MM.1S (cell line): ENCODE results near the gene FCER1G.

Experiments used
- DNase-seq: peaks from one replicate; pipeline ENCODE4 v3.0.0-alpha.2; 2015
- H2AFZ ChIP-seq: fragments of 300-600 bp; sonication (generic); 2 replicates; pipeline ENCODE4 v1.6.0; 2016; ENCODE audit warnings: antibody characterized with exemption, low read length
- H3F3A ChIP-seq: fragments of 300-600 bp; sonication (generic); 2 replicates; pipeline ENCODE4 v1.6.1; 2016; ENCODE audit warnings: mild to moderate bottlenecking, antibody characterized with exemption, low read length, moderate library complexity, mixed read lengths; ENCODE audit not compliant: insufficient read depth
- H3K27ac ChIP-seq: fragments of 300-600 bp; sonication (generic); 2 replicates; pipeline ENCODE4 v1.5.1; 2016; ENCODE audit warnings: mild to moderate bottlenecking, low read length
- H3K27me3 ChIP-seq: fragments of 300-600 bp; sonication (generic); replicated peaks from 2 replicates; pipeline ENCODE4 v1.6.0; 2016; ENCODE audit warnings: low read length; ENCODE audit not compliant: insufficient read depth
- H3K36me3 ChIP-seq: fragments of 300-600 bp; sonication (generic); replicated peaks from 2 replicates; pipeline ENCODE4 v1.6.1; 2016; ENCODE audit warnings: mild to moderate bottlenecking, low read length, mixed read lengths; ENCODE audit not compliant: insufficient read depth
- H3K4me1 ChIP-seq: fragments of 300-600 bp; sonication (generic); 2 replicates; pipeline ENCODE4 v1.6.1; 2016; ENCODE audit warnings: low read length, mixed read lengths
- H3K4me2 ChIP-seq: fragments of 300-600 bp; sonication (generic); 2 replicates; pipeline ENCODE4 v1.6.0; 2016; ENCODE audit warnings: low read depth, low read length
- H3K4me3 ChIP-seq: fragments of 300-600 bp; sonication (generic); 2 replicates; pipeline ENCODE4 v1.5.1; 2016; ENCODE audit warnings: low read length, mixed read lengths
- H3K79me2 ChIP-seq: fragments of 300-600 bp; sonication (generic); 2 replicates; pipeline ENCODE4 v1.6.1; 2016; ENCODE audit warnings: mixed run types, low read length, mixed read lengths
- H3K9ac ChIP-seq: fragments of 300-600 bp; sonication (generic); 2 replicates; pipeline ENCODE4 v1.6.1; 2016; ENCODE audit warnings: low read length, mixed read lengths
- H3K9me2 ChIP-seq: fragments of 300-600 bp; sonication (generic); replicated peaks from 2 replicates; pipeline ENCODE4 v1.6.1; 2016; ENCODE audit warnings: mild to moderate bottlenecking, low read length, mixed read lengths; ENCODE audit not compliant: insufficient read depth
- H3K9me3 ChIP-seq: fragments of 300-600 bp; sonication (generic); replicated peaks from 2 replicates; pipeline ENCODE4 v1.6.1; 2016; ENCODE audit warnings: mild to moderate bottlenecking, low read length, mixed read lengths; ENCODE audit not compliant: insufficient read depth
- H4K20me1 ChIP-seq: fragments of 300-600 bp; sonication (generic); 2 replicates; pipeline ENCODE4 v1.6.1; 2016; ENCODE audit warnings: mild to moderate bottlenecking, low read length, moderate library complexity, mixed read lengths; ENCODE audit not compliant: insufficient read depth
- CTCF ChIP-seq: fragments of 300-600 bp; sonication (generic); IDR thresholded peaks from 2 replicates; pipeline ENCODE4 v1.5.1; 2016; ENCODE audit warnings: antibody characterized with exemption, low read length, mixed read lengths
- EZH2 ChIP-seq: fragments of 300-600 bp; sonication (generic); optimal IDR thresholded peaks from 2 replicates; pipeline ENCODE3; 2017; ENCODE audit warnings: low read depth, mild to moderate bottlenecking, antibody characterized with exemption, low read length, mixed read lengths
- EZH2phosphoT487 ChIP-seq: fragments of 300-600 bp; sonication (generic); IDR thresholded peaks from 2 replicates; pipeline ENCODE4 v1.6.1; 2018; ENCODE audit warnings: antibody characterized with exemption, low read length

Gene FCER1G

GRCh38 chr1:161185732-161186311 is 29.3 kb upstream of the FCER1G start:
- Histone ChIP-seq H3K27ac (peak overlapping the region; percentile 89), H2AFZ (peak overlapping the region; percentile 25), H3K27me3 (no peaks in the 10 kb centered on the region), H3F3A (peaks cover 44% of the 10 kb centered on the region), H3K4me2 (peak overlapping the region; percentile 68), H3K9me3 (no peaks in the 10 kb centered on the region), H3K4me3 (peak overlapping the region; percentile 32), H4K20me1 (no peaks in the 10 kb centered on the region), H3K79me2 (no peaks in the 10 kb centered on the region; the same call in 1 of the 2 replicates), H3K9me2 (no peaks in the 10 kb centered on the region), H3K36me3 (no peaks in the 10 kb centered on the region), H3K9ac (peak overlapping the region; percentile 47), H3K4me1 (peaks cover 59% of the 10 kb centered on the region)
- peak; percentile 32 for DNase-seq
- no peak for TF ChIP-seq CTCF
- TF ChIP-seq EZH2, result no peak
- no peak for TF ChIP-seq EZH2phosphoT487

- peaks cover 40% of the 10 kb centered on the region for H3F3A ChIP-seq
- H3K9ac ChIP-seq, result no peak overlapping the region
- 0 out of 2 replicates have a peak overlapping the region, but pooled peaks have one; percentile 1 for H2AFZ ChIP-seq
- H4K20me1 ChIP-seq, result no peaks in the 10 kb centered on the region
- peaks cover 47% of the 10 kb centered on the region for H3K4me1 ChIP-seq
- no peaks in the 10 kb centered on the region for H3K9me2 ChIP-seq
- no peaks in the 10 kb centered on the region; the same call in 1 of the 2 replicates for H3K79me2 ChIP-seq
- DNase-seq, result no peak
- no peak overlapping the region for H3K4me2 ChIP-seq
- no peak overlapping the region for H3K4me3 ChIP-seq
- no peaks in the 10 kb centered on the region for H3K27me3 ChIP-seq
- TF ChIP-seq EZH2phosphoT487 (no peak), CTCF (no peak), EZH2 (no peak)
- H3K27ac ChIP-seq, result peak overlapping the region; percentile 89; the same call in 1 of the 2 replicates
- no peaks in the 10 kb centered on the region for H3K9me3 ChIP-seq
- no peaks in the 10 kb centered on the region for H3K36me3 ChIP-seq
Measured at GRCh38 chr1:161187311-161187710, 27.8 kb upstream of the FCER1G start.

- no peak overlapping the region for H3K4me3 ChIP-seq
- peaks cover 30% of the 10 kb centered on the region for H3F3A ChIP-seq
- no peak overlapping the region for H3K27ac ChIP-seq
- H3K4me2 ChIP-seq, result no peak overlapping the region
- H3K9me3 ChIP-seq, result no peaks in the 10 kb centered on the region
- H3K79me2 ChIP-seq, result no peaks in the 10 kb centered on the region; the same call in 1 of the 2 replicates
- H3K4me1 ChIP-seq, result peaks cover 40% of the 10 kb centered on the region
- no peak overlapping the region for H3K9ac ChIP-seq
- no peak for TF ChIP-seq CTCF
- no peak for TF ChIP-seq EZH2
- no peak for TF ChIP-seq EZH2phosphoT487
- no peak for DNase-seq
- no peaks in the 10 kb centered on the region for H3K9me2 ChIP-seq
- no peaks in the 10 kb centered on the region for H4K20me1 ChIP-seq
- H3K27me3 ChIP-seq, result no peaks in the 10 kb centered on the region
- H3K36me3 ChIP-seq, result no peaks in the 10 kb centered on the region
- H2AFZ ChIP-seq, result no peak overlapping the region
Measured at GRCh38 chr1:161188381-161188780, 26.7 kb upstream of the FCER1G start.
